Measurements from ENCODE around the gene MEIOSIN. TPM values are rescaled to one million over a fixed set of nuclear protein-coding genes. Genes with fewer than 3 reads are reported as not detected.

MEIOSIN gene
- total and polyA plus RNA-seq, 9 of the 15 experiments (the other 6 are each of a cell fraction or from before 2014, with no cell fraction given): 0.06 to 2.0 (median 0.76) TPM

- Histone ChIP-seq H3K36me3 (ENCODE audit: control insufficient read depth, insufficient read depth, low read length) (peaks cover 11% of the 10 kb centered on the region; the same call in 1 of the 3 replicates), H4K20me1 (replicated peaks; ENCODE audit: control insufficient read depth, insufficient read depth, low read length) (peaks cover 5% of the 10 kb centered on the region; the same call in 1 of the 2 replicates), H3K4me1 (replicated peaks in 1 of 2; ENCODE audit: control insufficient read depth in 2 of 2, insufficient read depth in 2 of 2, low read length in 2 of 2) (peaks cover 13 to 38% of the 10 kb centered on the region in 2 experiments), H2AFZ (ENCODE audit: low read depth, low read length) (no peak overlapping the region), H3K4me2 (ENCODE audit: insufficient read depth, low read length) (peak overlapping the region; percentile 96), H3K4me3 (peak overlapping the region; percentile 88), H3K9me1 (ENCODE audit: control insufficient read depth, insufficient read depth, low read length) (no peaks in the 10 kb centered on the region), H3K9ac (ENCODE audit: insufficient read depth in 1 of 2, low read depth in 2 of 2, low read length in 2 of 2) (peak overlapping the region; percentile 87 to 95), H3K9me3 (replicated peaks; ENCODE audit: control insufficient read depth, insufficient read depth, low read depth, low read length) (no peaks in the 10 kb centered on the region), H3K27me3 (ENCODE audit: control insufficient read depth in 2 of 2, insufficient read depth in 2 of 2, low read length in 2 of 2) (no peaks in the 10 kb centered on the region), H3K27ac (ENCODE audit: extremely low read depth, low read depth, low read length) (peak overlapping the region; percentile 74), H3K79me2 (ENCODE audit: control insufficient read depth, insufficient read depth, low read length) (peaks cover 59% of the 10 kb centered on the region)
- in situ Hi-C loops (cut with MboI) (no loop called here), intact Hi-C loops (cut with micrococcal nuclease) (no loop called here)
- ChIA-PET POLR2A (interaction anchor here (0.8 to 2.2 kb wide), 5 partner anchors 9 to 28 kb away, joined by 3 to 18 read pairs (median 6); no protein-coding TSS in a partner anchor), CTCF (ENCODE audit: low intra/inter-chr PET ratio) (no interaction called here)
- WGBS (ENCODE audit: insufficient coverage, low coverage, missing lambda C conversion rate): 3% methylated on average over 10 of the region's 10 CpGs
- FAIRE-seq (peak; percentile 70), DNase-seq (ENCODE audit: extremely low read depth in 1 of 4, low spot score in 3 of 4) (no peak), ATAC-seq (no peak; the same call in none of the 3 replicates)
- TSS peak; percentile 68 for BruUV-seq (replicated peaks)
- TF ChIP-seq BMI1 (IDR thresholded peaks at IDR 0.05; ENCODE audit: low read length) (no peak), MECOM (CRISPR knock-in tag; IDR thresholded peaks at IDR 0.05) (no peak), PPARD (CRISPR knock-in tag; IDR thresholded peaks at IDR 0.05) (no peak), MTA1 (IDR thresholded peaks at IDR 0.05; ENCODE audit: borderline replicate concordance) (no peak), BRCA1 (IDR thresholded peaks at IDR 0.05) (no peak), BRCA1 (CRISPR knock-in tag; IDR thresholded peaks at IDR 0.05) (no peak), HBP1 (CRISPR knock-in tag; IDR thresholded peaks at IDR 0.05) (no peak), KLF10 (CRISPR knock-in tag; IDR thresholded peaks at IDR 0.05) (no peak), ZNF318 (IDR thresholded peaks at IDR 0.05; ENCODE audit: borderline replicate concordance in 1 of 2, low read depth in 1 of 2) (no peak), POLR2AphosphoS5 (IDR thresholded peaks at IDR 0.05; ENCODE audit: control insufficient read depth, insufficient read depth, low read depth, low read length) (no peak), SP1 (CRISPR knock-in tag; IDR thresholded peaks at IDR 0.05) (no peak), U2AF1 (optimal IDR thresholded peaks at IDR 0.05; ENCODE audit: low read depth, low read length) (no peak), ZNF699 (CRISPR knock-in tag; IDR thresholded peaks at IDR 0.05; ENCODE audit: insufficient replicate concordance) (no peak), CBX3 (IDR thresholded peaks at IDR 0.05; ENCODE audit: borderline replicate concordance in 1 of 2, low read length in 2 of 2) (no peak)
Observed at GRCh38 chr19:45729800-45730290, 3.4 kb upstream of the MEIOSIN start.
